HUDEP-2 (cell line): ENCODE measurements around the gene CD58.
"Not testable (repeated sequence)": the region's sequence is repeated elsewhere in the genome, so short reads cannot be mapped to it uniquely, and the experiment has no call there.

Experiments
- DNase-seq, 76 experiments: peaks; one replicate each; lab custom pipeline; 2025; ENCODE audit not compliant: unreplicated experiment in 76 of 76; lab: John Stamatoyannopoulos, UW

CD58 gene, protein sequence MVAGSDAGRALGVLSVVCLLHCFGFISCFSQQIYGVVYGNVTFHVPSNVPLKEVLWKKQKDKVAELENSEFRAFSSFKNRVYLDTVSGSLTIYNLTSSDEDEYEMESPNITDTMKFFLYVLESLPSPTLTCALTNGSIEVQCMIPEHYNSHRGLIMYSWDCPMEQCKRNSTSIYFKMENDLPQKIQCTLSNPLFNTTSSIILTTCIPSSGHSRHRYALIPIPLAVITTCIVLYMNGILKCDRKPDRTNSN

DNA sequence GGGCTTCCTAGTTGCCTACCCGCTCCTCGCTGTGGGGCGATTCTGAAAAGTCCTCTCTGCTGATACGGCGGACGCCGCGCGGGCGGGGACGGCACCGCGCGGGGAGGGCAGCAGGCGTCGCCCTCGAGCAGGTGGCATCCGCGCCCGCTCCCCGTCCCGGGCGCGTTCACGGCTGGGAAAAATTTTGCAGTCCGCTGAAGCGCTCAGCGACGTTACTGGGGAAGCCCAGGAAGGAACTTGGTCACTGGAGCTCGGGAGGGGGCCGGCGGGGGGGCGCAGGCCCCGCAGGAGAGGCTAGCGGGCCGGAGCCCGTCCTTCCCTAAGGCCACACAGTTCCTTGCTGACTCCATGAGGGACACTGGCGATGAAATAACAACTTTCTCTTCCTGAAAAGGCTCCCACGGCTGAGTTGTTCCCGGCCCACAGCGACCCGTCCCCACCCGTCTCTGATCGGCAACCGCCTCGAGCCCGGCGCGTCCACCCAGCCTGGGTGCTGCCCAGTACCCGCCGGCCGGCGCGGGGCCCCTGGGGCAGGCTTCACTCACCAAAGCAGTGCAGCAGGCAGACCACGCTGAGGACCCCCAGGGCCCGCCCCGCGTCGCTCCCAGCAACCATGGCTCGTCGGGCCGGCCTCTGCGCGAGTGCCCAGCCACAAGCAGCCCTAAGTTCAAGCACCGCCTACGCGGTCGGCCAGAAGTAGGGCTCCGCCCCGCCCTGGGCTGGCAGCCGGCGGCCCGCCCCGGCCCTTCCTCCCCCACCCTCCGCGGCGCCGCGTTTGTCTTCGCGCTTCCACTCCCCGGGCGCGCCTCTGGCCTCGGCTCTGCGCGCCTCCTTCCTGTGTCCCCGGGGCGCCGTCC, at the start of gene CD58:
CD58 (minus strand) TSS at position 669 of the 857 bp plus-strand sequence; CDS start at position 615, 54 bp downstream.
- peak in 74 of 76 experiments; percentile 33 to 90 (median 80) for DNase-seq

- DNase-seq = not testable (repeated sequence)
Observed at GRCh38 chr1:116620392-116620791, 49.6 kb upstream of the CD58 start.

- DNase-seq = not testable (repeated sequence)
Observed at GRCh38 chr1:116619106-116619505, 48.3 kb upstream of the CD58 start.

DNA sequence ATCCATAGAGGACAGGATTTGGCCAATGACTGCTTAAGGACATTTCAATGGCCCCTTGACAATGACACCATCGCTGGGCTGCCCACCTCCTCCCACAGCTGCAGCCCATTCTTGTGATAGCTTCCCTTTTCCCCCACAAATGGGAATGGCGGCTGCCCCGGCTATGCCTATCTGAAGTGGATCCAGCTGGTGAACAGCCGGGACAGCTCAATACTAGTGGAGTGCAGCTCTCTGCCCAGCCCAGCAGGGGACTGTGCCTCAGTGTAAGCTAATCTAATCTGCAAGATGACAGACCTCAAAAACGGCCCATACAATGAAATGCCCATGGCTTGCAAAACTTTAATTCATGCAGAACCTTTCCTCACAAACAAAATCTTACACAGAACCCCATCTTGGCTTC, 47.0 kb upstream of the CD58 start:
- DNase-seq = peak in 5 of 76 experiments; percentile 3 to 28 (median 13)

DNA sequence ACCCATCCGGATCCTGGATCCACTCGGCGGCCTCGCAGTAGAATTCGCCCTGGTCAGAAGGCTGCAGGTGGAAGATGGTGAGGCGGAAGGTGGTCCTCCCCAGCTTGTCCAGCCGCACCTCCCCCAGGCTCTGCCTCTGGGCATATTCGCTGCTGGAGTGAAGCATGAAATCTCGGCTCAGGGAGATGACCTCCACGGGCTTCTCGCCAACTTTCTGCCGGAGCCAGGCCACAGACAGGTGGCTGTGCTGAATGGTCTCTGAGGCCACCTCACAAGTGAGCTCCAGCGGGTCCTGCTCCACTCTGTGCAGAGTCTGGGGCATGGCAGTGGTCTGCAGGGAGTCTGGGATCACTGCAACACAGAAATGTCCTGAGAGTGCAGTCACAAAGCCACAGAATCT, 43.0 kb upstream of the CD58 start:
- not testable (repeated sequence) for DNase-seq

- DNase-seq = not testable (repeated sequence)
Observed at GRCh38 chr1:116609801-116610371, 39.1 kb upstream of the CD58 start.

DNA sequence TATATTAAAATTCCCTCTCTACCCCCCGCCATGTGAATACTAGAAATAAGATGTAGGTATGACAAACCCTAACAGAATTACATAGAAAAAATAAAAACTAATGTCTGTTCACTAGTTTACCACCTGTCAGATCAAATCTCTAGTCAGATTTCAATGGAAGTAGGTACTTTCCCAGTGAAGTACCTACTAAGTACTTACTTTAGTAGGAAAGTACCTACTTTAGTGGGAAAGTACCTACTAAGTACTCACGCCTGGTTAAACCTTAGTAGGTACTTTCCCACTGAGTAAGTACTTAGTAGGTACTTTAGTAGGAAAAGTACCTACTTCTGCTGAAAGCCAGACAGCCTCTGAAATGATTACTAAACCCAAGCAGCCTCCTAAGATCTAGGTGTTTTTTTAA, 38.0 kb upstream of the CD58 start:
- DNase-seq = not testable (repeated sequence)

DNA sequence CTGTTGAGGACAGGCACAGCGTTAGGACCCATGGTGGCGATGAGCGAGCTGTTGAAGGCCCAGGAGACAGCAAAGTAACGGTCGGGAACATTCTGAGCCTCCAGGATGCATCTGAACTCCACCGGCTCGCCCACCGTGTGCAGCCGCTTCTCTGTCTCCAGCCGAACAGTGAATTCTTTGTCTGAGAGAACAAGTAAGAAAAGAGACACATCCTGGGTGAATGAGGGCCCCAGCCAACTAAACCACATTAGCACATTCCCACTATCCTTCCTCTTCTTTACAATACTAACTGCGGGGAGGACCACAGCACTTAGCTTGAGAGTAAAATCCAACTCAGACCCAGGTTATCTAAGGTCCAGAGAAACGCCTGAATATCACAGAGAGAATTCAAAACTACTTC, 37.3 kb upstream of the CD58 start:
- not testable (repeated sequence) for DNase-seq

GRCh38 chr1:116607463-116607862, 36.6 kb upstream of the CD58 start:
- not testable (repeated sequence) for DNase-seq

GRCh38 chr1:116606067-116606466, 35.2 kb upstream of the CD58 start:
- DNase-seq = not testable (repeated sequence)

- DNase-seq = no peak
Observed at GRCh38 chr1:116605315-116605714, 34.5 kb upstream of the CD58 start.

GRCh38 chr1:116604408-116604807, 33.6 kb upstream of the CD58 start:
- DNase-seq = not testable (repeated sequence)

DNA sequence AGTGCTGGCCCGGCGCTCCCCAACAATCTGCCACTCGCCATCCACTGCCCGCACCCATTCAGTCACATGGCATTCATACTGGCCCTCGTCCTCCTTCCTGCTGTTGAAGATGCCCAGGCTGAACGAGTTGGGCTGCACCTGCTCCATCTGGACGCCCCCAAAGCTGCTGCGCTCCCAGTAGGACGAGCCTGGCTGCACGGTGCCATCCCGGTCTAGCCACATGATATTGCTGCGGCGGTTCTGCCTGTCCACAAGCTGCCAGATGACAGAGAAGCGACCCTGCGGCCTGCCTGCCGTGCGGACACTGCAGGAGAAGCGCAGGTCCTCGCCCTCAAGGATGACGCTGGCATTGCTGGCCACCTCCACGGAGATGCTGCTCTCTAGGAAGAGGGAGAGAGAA, 32.8 kb upstream of the CD58 start:
- DNase-seq = not testable (repeated sequence)

DNA sequence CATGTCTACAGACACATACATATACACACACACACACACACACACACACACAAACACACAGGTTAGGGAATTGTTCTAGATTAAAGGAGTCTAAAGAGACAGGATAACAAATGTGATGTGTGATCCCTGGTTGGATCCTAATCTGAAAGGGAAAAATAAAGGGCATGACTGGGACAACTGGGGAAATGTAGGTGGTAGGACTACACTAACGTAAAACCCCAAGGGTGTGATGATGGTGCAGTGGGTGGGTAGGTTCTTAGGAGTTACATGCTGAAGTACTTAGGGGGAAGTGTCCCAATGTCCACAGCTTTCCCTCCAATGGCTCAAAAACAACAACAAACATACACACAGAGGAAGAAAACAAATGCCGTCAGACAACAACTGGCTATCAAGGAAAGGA, 28.5 kb upstream of the CD58 start:
- DNase-seq = not testable (repeated sequence)

DNA sequence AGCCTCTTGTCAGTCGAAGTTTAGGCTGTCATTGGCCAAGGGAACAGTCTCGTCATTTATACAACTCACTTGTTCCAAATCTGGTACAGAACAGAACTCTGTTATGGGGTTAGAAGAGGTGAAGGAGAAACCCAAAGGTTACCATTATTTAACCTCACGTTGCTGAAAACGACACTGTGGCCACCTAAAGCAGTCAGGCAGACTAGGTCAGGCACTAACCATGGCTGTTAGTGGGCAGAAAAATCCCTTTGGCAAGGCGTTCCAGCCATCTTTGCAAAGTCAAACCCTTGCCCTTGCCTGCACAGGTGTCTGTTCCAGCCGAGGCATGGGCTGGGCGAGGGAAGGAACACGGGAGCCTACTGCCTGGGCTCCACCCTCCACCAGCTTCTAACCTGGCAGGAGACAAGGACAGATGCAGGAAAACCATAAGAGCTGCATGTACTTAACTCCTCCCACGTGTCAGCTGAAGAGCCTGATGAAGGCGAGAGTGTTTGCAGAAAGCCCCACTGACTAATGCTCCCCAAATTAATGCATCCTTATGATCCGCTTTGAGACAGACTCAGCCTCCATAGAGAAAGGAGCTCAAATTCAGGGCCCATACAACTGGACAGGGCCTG, 27.7 kb upstream of the CD58 start:
- DNase-seq = not testable (repeated sequence)

DNA sequence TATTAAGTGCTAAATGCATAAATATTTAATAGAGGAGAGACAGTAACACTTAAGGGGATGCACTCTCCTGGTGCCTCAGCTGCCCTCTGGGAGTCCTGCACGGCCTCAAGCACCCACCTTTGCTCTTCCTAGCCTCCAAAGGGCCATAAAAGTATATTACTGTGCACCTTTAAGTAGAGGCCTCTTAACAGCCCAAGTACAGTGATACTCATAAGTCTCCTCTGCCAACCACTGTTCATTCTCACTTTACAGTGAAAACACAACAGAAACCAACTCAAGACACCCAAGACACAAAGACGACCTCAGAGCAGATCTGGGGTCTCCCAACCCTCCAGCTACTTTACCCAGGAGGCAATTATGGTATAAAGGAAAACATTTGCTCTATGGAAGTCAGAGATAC, 26.6 kb upstream of the CD58 start:
- not testable (repeated sequence) for DNase-seq

- DNase-seq = not testable (repeated sequence)
Observed at GRCh38 chr1:116596742-116597307, 26.0 kb upstream of the CD58 start.

- DNase-seq = peak in 31 of 76 experiments; percentile 6 to 56 (median 23)
Observed at GRCh38 chr1:116595946-116596741, 25.3 kb upstream of the CD58 start.

GRCh38 chr1:116595065-116595840, 24.4 kb upstream of the CD58 start:
- not testable (repeated sequence) for DNase-seq
